Measurements from ENCODE around the gene ITGA4. TPM values are rescaled to one million over a fixed set of nuclear protein-coding genes. Genes with fewer than 3 reads are reported as not detected.
"Not testable (repeated sequence)": the region's sequence is repeated elsewhere in the genome, so short reads cannot be mapped to it uniquely, and the experiment has no call there.

The ITGA4 gene
- 2.3 TPM for total RNA-seq

GRCh38 chr2:181457121-181457740 is at the start of gene ITGA4:
TSS of gene ITGA4 (plus strand) at chr2:181457386. CDS start at chr2:181457655, 269 bp downstream.
- DNase-seq (ENCODE audit: low spot score) = peak; percentile 56
- ATAC-seq = peak; percentile 85

DNA sequence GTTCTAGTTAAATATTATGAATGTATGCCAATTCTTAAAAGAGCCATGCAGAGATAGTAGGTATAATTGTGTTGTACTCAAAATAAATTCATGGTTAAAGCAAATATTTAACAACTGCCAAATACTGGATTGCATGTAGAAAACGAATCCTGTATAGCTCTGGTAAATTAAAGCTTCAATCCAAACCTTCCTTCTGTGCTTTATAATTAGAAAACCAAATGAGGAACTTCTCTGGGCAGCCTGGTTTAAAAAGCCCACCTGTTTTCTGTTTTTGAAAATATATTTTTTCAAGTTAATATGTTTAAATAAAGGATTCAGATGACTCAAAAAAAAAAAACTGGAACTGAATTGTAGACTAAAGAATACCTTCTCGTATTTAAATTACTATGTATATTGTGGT is 48.3 kb upstream of the ITGA4 start:
- ATAC-seq (no peak), DNase-seq (ENCODE audit: low spot score) (no peak)

DNA sequence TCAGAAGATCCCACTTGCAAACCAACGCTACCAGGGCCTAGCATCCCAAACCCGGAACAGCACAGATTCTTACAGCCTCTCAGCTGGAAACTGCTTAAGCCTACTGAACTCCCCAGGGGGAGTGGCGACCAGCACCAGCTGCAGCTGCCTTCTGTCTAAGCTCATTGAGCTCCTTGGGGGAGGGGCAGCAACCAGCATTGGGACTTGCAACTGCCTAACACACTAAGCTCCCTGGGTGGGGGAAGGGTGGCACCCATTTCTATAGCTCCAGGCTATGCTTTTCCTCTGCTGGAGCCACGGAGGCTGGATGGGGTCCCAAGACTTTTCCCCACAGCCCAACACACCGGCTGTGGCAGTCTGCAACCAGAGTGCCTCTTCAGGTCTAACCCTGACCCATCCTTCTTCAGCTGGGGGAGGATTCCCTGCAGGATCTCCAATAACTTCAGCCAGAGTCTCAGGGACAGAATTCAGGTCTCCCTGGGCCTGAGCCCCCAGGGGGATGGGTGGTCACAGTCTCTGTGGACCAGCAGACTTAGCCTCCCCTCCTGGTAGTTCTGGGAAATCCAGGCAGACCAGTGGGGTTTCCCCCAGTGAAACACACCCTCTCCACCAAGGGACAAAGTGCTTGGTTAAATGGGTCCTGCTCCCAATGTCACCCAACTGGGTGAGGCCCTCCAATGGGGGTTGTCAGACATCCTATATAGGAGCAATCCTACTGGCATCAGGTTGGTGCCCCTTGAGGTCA is 45.9 kb upstream of the ITGA4 start:
- ATAC-seq = no peak
- no peak for DNase-seq (ENCODE audit: low spot score)

DNA sequence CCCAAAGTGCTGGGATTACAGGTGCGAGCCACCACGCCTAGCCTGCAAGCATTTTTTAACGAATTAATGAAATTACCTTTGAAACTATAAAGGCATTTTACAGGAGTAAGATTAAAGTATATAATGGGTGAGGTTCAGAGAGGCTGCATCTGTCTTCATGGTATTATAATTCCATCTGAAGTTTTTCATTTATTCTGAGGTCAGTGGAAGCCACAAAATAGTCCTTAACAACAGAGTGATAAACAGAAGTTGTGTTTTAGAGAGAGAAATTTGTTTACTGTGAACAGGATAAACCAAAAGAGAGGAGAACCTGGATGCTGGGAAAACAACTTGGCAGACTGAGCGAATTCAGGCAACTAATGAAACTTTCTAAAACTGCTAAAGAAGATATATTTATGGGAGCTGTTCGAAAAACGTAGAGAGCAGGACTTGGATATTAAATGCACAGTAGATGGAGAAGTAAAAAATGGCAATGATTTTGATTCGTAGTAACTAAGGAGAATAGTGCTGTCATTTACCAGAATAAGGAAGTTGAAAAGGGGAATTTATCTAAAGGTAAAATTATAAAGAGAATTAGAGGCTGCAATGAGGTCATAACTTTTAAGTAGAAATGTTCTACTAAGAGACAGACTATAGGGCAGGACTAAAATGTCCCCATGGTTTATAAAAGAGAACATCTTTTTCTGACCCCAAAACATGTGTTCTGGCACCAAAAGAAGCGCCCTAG is 37.9 kb upstream of the ITGA4 start:
- DNase-seq (ENCODE audit: low spot score) = no peak

GRCh38 chr2:181420259-181421130 is 36.7 kb upstream of the ITGA4 start:
- DNase-seq (ENCODE audit: low spot score) = no peak
- ATAC-seq = no peak

More for the DNA sequence above, 37.9 kb upstream of the ITGA4 start:
- ATAC-seq = no peak

DNA sequence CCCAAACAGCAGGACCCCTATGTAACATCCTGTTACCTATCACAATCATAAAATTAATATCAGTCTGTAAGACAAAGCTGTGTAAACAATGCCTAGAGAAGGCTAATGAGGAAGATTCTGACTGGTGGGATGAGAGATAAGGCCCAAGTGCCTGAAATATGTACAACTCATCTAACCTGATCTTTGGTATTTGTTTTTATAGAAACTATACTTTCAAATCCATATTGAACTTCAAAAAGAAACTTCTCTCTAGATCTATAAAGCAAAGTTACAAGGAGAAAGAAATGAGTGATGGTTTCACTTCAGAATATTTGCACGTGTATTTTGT is 36.1 kb upstream of the ITGA4 start:
- DNase-seq (ENCODE audit: low spot score) = no peak
- ATAC-seq = no peak

GRCh38 chr2:181421464-181421863 is 35.7 kb upstream of the ITGA4 start:
- DNase-seq (ENCODE audit: low spot score) = no peak
- ATAC-seq = no peak

- DNase-seq (ENCODE audit: low spot score) = no peak
- no peak for ATAC-seq
Observed at GRCh38 chr2:181426672-181427071, 30.5 kb upstream of the ITGA4 start.

GRCh38 chr2:181430406-181431118 is 26.6 kb upstream of the ITGA4 start:
- ATAC-seq (no peak), DNase-seq (ENCODE audit: low spot score) (no peak)

DNA sequence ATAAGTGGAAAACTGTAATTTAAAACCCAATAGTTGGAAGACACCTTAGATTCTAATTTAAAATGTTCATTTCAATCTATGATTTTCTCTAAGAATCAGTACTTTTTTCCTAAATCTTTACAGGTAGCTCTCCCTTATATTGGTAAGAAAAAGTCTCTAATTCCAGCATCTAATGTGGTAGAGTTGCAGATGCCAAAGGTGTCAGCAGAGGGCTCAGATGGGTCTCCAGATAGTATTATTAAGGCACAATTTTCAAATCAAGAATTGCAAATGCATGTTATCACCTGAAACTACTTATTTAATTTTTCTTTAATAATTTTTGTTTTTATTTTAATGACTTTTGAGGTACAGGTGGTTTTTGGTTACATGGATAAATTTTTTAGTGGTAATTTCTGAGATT is 25.5 kb upstream of the ITGA4 start:
- no peak for ATAC-seq
- DNase-seq (ENCODE audit: low spot score) = no peak

GRCh38 chr2:181438261-181438660 is 18.9 kb upstream of the ITGA4 start:
- ATAC-seq (no peak), DNase-seq (ENCODE audit: low spot score) (no peak)

DNA sequence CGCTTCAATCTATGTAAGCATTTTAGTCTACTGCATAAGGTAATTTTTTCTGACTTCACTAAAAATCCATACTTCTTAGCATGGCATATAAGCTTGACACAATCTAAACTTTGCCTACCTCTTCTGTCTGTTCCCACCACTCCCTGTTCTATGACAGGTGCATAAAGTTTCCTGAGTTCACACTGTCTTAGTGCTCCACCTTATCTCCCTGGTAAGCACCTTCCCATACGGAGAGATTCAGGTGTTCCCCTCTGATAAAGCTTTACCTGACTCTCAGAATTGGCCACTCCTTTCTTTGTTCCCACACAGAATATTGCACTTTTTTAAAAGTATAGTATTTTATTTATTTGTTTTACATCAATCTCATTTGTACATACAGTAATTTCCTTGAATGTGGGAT is 16.8 kb upstream of the ITGA4 start:
- DNase-seq (ENCODE audit: low spot score) (no peak), ATAC-seq (no peak)

GRCh38 chr2:181440919-181441318 is 16.3 kb upstream of the ITGA4 start:
- DNase-seq (ENCODE audit: low spot score) (no peak), ATAC-seq (no peak)

DNA sequence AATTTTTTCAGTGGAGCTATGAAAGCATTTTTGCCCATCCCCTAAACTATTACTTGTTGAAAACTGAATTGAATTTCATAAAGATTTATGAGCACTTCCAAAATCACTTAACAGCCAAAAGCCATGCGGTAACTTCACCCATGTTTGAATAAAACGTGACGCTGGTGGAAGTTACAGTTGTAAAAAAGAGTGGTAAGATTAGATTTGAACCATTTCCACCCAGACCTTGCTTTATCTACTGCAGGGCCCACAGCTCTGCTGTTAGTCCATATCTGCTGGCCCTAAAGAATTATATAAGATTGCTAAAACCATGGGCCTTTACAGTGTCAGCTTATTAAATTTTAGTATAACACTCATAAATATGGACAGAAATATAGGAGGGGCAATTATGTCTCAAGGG is 15.5 kb upstream of the ITGA4 start:
- ATAC-seq = no peak
- no peak for DNase-seq (ENCODE audit: low spot score)

DNA sequence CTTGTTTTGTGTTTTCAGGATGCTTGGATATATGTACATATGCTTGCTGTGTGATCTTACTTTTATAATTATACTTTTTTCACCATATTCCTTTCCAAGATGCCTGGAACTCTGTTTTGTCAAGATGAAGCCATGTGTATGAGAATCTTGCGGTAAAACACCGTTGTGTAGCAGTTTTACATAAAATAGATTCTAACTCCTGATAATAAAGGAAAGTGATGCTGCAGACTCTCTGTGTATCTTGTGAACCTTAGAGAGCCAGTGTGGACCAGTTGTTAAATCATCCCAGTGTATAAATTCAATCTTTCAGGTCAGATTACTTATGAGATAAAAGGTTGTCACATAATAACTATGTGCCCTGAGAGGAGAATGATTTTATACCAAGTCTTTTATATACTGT is 12.5 kb upstream of the ITGA4 start:
- ATAC-seq (no peak), DNase-seq (ENCODE audit: low spot score) (no peak)

- no peak for DNase-seq (ENCODE audit: low spot score)
- no peak for ATAC-seq
Observed at GRCh38 chr2:181446985-181447384, 10.2 kb upstream of the ITGA4 start.

- not testable (repeated sequence) for DNase-seq (ENCODE audit: low spot score); ATAC-seq
Observed at GRCh38 chr2:181449278-181449677, 7.9 kb upstream of the ITGA4 start.

DNA sequence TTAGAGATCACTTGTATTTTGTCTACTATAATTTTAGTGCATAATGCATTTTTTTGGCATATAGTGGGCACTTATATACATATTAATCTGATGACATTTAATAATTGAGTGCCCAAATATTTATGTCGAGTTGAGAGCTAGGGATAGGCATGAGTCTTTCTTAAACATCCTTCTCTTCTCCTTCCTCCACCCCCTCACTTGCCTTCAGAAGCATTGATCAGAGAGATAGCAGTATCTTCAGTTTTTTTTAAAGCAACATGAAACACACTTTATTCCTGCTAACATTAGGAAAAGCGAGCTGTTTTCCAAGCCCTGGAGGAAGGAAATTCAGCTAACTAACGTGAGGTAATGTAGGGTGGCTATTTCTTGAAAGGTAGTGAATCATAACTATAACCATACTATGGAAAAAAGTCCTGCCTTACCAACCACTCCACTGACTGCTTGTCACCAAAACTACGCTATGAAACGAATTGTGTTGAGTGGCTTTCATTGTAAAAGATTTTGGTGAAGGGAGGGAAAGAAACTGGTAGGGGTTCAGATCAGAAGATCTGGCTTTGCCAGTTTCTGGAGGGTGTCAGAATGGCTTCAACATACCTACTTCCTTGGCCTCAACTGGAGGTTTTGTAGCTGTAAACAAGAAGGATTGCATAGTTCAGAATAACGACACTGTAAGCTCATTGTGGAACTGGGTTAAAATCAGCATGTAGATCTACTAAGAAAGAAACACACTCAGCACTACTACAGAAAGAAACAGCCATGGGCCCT is 2.3 kb upstream of the ITGA4 start:
- DNase-seq (ENCODE audit: low spot score) (no peak), ATAC-seq (no peak)

GRCh38 chr2:181456660-181457120 is 496 bp upstream of the ITGA4 start:
- ATAC-seq = peak; percentile 69
- DNase-seq (ENCODE audit: low spot score) = peak; percentile 42
